HG03565 (cell line): ENCODE measurements around the gene DCTN3.
"Not testable (repeated sequence)": the region's sequence is repeated elsewhere in the genome, so short reads cannot be mapped to it uniquely, and the experiment has no call there.

Source experiments
- ATAC-seq: cut with Tn5 transposase; IDR thresholded peaks from one replicate; pipeline ENCODE4 v1.9.1; 2021; ENCODE audit warnings: mild to moderate bottlenecking, moderate library complexity; ENCODE audit not compliant: unreplicated experiment

The DCTN3 gene

GRCh38 chr9:34647651-34648050 lies 27.4 kb upstream of the DCTN3 start:
- no peak for ATAC-seq

GRCh38 chr9:34647084-34647403 lies 26.7 kb upstream of the DCTN3 start:
- peak; percentile 12 for ATAC-seq

- ATAC-seq: peak; percentile 67
Measured at GRCh38 chr9:34646211-34647083, 26.2 kb upstream of the DCTN3 start, which contains the start of gene GALT. GALT (plus strand) TSS chr9:34646675; CDS start chr9:34646705, 30 bp downstream.

GRCh38 chr9:34644766-34645314 lies 24.5 kb upstream of the DCTN3 start:
- ATAC-seq: no peak

GRCh38 chr9:34642679-34643078 lies 22.4 kb upstream of the DCTN3 start:
- no peak for ATAC-seq

- ATAC-seq: not testable (repeated sequence)
Measured at GRCh38 chr9:34639322-34639721, 19.0 kb upstream of the DCTN3 start.

GRCh38 chr9:34638138-34638445 lies 17.8 kb upstream of the DCTN3 start:
- no peak for ATAC-seq

- ATAC-seq: peak; percentile 70
Measured at GRCh38 chr9:34637356-34638137, 17.3 kb upstream of the DCTN3 start, which contains the start of gene SIGMAR1. SIGMAR1 (minus strand) TSS chr9:34637787; CDS start chr9:34637697, 90 bp downstream.

GRCh38 chr9:34636791-34637355 lies 16.6 kb upstream of the DCTN3 start:
- ATAC-seq: peak; percentile 1

GRCh38 chr9:34635556-34635955 lies 15.3 kb upstream of the DCTN3 start:
- no peak for ATAC-seq

GRCh38 chr9:34634551-34635248 lies 14.4 kb upstream of the DCTN3 start:
- no peak for ATAC-seq

- ATAC-seq: peak; percentile 31
Measured at GRCh38 chr9:34633851-34634550, 13.7 kb upstream of the DCTN3 start.

GRCh38 chr9:34633166-34633565 lies 12.9 kb upstream of the DCTN3 start:
- ATAC-seq: no peak

- ATAC-seq: no peak
Measured at GRCh38 chr9:34630402-34631154, 10.3 kb upstream of the DCTN3 start.

GRCh38 chr9:34629491-34629808 lies 9.2 kb upstream of the DCTN3 start:
- ATAC-seq: no peak

- ATAC-seq: no peak
Measured at GRCh38 chr9:34628656-34629490, 8.6 kb upstream of the DCTN3 start, which contains the start of gene ARID3C. ARID3C (minus strand) TSS chr9:34629066; CDS start chr9:34628014, 1,052 bp downstream.

- ATAC-seq: no peak
Measured at GRCh38 chr9:34627716-34628655, 7.7 kb upstream of the DCTN3 start.

GRCh38 chr9:34625186-34625486 lies 4.8 kb upstream of the DCTN3 start:
- no peak for ATAC-seq
